HL-60 (cell line): ENCODE data around the gene IFT25.

Source experiments
- DNase-seq, 2 experiments: peaks; one replicate each; pipeline ENCODE4 v3.0.0-alpha.2; 2010 to 2020; ENCODE audit warnings: low read depth in 1 of 2, low spot score in 1 of 2
- H3K27ac ChIP-seq: fragments of 250-450 bp; sonication (Bioruptor Pico); replicated peaks from 2 replicates; pipeline ENCODE4 v1.5.1; 2020; ENCODE audit warnings: mild to moderate bottlenecking, moderate library complexity
- H3K27me3 ChIP-seq: fragments of 250-450 bp; sonication (Bioruptor Pico); 2 replicates; pipeline ENCODE4 v1.5.1; 2021; ENCODE audit warnings: mild to moderate bottlenecking, moderate library complexity; ENCODE audit not compliant: insufficient read depth, poor library complexity, severe bottlenecking
- H3K4me3 ChIP-seq: replicated peaks from 2 replicates; pipeline ENCODE4 v1.5.1; 2011; ENCODE audit warnings: mild to moderate bottlenecking, control low read depth, low read length; ENCODE audit not compliant: insufficient read depth
- GABPA ChIP-seq: IDR thresholded peaks from 2 replicates; pipeline ENCODE4 v1.6.1; 2012; ENCODE audit warnings: low read depth
- POLR2AphosphoS5 ChIP-seq: IDR thresholded peaks from 2 replicates; pipeline ENCODE4 v1.6.1; 2012; ENCODE audit warnings: low read depth
- SPI1 ChIP-seq: IDR thresholded peaks from 2 replicates; pipeline ENCODE4 v1.6.1; 2012; ENCODE audit warnings: low read depth, mild to moderate bottlenecking, borderline replicate concordance
- TF ChIP-seq, protein P1 (sequence below): IDR thresholded peaks from 2 replicates; pipeline ENCODE4 v1.6.1; 2012; ENCODE audit warnings: low read depth; ENCODE audit not compliant: insufficient replicate concordance
- TF ChIP-seq, protein P2 (sequence below): IDR thresholded peaks from one replicate; pipeline ENCODE4 v1.5.1; 2011; ENCODE audit warnings: low read length, control low read depth, inconsistent platforms; ENCODE audit not compliant: insufficient read depth

The IFT25 gene

DNA sequence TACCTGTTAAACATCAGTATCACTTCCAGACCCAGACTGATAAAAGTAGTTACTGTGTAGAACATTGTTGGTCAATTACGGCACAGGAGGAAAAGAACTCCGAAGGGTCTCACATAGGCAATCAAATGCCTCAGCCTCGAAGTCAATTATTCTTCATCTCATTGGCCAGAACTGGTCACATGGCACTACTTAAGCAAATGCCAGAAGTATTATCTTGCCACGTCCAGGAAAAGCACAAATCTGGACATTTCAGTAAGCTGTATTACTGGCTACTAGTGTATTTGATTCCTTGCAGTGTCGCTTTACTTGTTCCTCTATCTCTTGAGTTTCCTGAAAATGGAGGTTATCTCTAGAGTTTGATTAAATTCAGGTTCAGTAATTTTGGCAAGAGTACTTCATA is 27.2 kb downstream of the IFT25 start:
- no peak for DNase-seq
- H3K27ac ChIP-seq: no peak overlapping the region
- TF ChIP-seq, protein P1, sequence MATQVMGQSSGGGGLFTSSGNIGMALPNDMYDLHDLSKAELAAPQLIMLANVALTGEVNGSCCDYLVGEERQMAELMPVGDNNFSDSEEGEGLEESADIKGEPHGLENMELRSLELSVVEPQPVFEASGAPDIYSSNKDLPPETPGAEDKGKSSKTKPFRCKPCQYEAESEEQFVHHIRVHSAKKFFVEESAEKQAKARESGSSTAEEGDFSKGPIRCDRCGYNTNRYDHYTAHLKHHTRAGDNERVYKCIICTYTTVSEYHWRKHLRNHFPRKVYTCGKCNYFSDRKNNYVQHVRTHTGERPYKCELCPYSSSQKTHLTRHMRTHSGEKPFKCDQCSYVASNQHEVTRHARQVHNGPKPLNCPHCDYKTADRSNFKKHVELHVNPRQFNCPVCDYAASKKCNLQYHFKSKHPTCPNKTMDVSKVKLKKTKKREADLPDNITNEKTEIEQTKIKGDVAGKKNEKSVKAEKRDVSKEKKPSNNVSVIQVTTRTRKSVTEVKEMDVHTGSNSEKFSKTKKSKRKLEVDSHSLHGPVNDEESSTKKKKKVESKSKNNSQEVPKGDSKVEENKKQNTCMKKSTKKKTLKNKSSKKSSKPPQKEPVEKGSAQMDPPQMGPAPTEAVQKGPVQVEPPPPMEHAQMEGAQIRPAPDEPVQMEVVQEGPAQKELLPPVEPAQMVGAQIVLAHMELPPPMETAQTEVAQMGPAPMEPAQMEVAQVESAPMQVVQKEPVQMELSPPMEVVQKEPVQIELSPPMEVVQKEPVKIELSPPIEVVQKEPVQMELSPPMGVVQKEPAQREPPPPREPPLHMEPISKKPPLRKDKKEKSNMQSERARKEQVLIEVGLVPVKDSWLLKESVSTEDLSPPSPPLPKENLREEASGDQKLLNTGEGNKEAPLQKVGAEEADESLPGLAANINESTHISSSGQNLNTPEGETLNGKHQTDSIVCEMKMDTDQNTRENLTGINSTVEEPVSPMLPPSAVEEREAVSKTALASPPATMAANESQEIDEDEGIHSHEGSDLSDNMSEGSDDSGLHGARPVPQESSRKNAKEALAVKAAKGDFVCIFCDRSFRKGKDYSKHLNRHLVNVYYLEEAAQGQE: no peak
- TF ChIP-seq, protein P2, sequence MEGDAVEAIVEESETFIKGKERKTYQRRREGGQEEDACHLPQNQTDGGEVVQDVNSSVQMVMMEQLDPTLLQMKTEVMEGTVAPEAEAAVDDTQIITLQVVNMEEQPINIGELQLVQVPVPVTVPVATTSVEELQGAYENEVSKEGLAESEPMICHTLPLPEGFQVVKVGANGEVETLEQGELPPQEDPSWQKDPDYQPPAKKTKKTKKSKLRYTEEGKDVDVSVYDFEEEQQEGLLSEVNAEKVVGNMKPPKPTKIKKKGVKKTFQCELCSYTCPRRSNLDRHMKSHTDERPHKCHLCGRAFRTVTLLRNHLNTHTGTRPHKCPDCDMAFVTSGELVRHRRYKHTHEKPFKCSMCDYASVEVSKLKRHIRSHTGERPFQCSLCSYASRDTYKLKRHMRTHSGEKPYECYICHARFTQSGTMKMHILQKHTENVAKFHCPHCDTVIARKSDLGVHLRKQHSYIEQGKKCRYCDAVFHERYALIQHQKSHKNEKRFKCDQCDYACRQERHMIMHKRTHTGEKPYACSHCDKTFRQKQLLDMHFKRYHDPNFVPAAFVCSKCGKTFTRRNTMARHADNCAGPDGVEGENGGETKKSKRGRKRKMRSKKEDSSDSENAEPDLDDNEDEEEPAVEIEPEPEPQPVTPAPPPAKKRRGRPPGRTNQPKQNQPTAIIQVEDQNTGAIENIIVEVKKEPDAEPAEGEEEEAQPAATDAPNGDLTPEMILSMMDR: no peak
- TF ChIP-seq GABPA (no peak), SPI1 (no peak), POLR2AphosphoS5 (no peak)
- H3K27me3 ChIP-seq: no peaks in the 10 kb centered on the region
- H3K4me3 ChIP-seq: no peak overlapping the region

DNA sequence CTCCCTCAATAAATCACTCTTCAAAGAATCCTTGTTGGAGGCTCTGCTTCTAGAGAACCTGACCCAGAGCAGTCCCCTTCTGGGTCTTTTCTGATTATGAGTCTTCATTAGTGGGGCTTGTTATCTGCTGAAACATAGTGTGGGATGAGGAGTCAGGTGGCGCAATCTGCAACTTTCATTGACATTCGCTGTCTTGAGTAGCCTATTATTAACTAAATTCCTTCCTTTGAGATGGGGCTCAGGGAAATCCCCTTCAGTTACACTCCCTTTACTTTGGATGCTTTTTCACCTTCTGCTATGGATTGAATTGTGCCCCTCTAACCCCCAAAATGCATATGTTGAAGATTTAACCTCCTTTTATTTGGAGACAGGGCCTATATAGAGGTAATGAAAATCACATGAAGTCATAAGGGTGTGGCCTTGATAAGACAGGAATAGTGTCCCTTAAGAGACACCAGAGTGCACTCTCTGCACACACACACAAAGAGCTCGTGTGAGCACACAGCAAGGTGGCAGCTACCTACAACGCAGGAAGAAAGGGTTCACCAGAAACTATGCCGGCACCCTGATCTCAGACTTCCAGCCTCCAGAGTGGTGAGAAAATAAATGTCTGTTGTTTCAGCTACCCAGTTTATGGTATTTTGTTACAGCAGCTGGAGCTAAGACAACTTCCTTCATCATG is 32.0 kb downstream of the IFT25 start:
- TF ChIP-seq, protein P2: no peak
- TF ChIP-seq SPI1 (no peak), POLR2AphosphoS5 (no peak), GABPA (no peak)
- TF ChIP-seq, protein P1: no peak
- H3K27me3 ChIP-seq: no peaks in the 10 kb centered on the region
- H3K27ac ChIP-seq: no peak overlapping the region
- H3K4me3 ChIP-seq: no peak overlapping the region
- DNase-seq: no peak

DNA sequence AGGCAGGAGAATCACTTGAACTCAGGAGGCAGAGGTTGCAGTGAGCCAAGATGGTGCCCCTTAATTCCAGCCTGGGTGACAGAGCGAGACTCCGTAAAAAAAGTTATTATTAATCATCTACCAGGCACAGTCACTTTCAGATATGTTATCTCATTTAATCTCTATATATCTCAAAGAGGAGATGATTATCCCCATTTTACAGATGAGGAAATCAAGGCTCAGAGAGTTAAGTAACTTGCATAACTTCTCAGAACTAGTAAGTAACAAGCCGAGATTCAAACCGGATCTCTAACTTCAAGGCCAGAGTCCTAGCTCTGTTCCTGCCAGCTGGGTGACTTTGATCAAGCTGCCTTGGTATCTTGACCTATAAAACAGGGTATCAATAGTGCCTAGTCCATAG is 34.1 kb downstream of the IFT25 start:
- Histone ChIP-seq H3K4me3 (no peak overlapping the region), H3K27ac (no peak overlapping the region), H3K27me3 (no peaks in the 10 kb centered on the region)
- DNase-seq: no peak
- TF ChIP-seq, protein P2: no peak
- TF ChIP-seq POLR2AphosphoS5 (no peak), SPI1 (no peak), GABPA (no peak)
- TF ChIP-seq, protein P1: no peak
